Caco-2 (cell line): ENCODE results near the gene ARHGAP15. TPM values are rescaled to one million over a fixed set of nuclear protein-coding genes. Genes with fewer than 3 reads are reported as not detected.

Experiments used
- BruUV-seq: library from RNA; stranded (reverse); fragments of 400-500 nt; replicated peaks from 2 replicates; lab custom pipeline; 2021; lab: Mats Ljungman, UMichigan
- CTCF ChIA-PET: fragments of 300-600 bp; sonication (Branson Sonifier 250); formaldehyde crosslinking; loops from one replicate; lab custom pipeline; 2022; ENCODE audit warnings: antibody characterized with exemption; lab: Charles Lee
- POLR2A ChIA-PET: fragments of 300-600 bp; sonication (Branson Sonifier 250); formaldehyde crosslinking; loops from one replicate; lab custom pipeline; 2022; ENCODE audit warnings: antibody characterized with exemption; lab: Charles Lee
- DNase-seq, 2 experiments: peaks; one replicate each; pipeline versions ENCODE4 v3.0.0 to v3.0.0-alpha.2; 2020 to 2022
- H3K27me3 ChIP-seq: replicated peaks from 2 replicates; pipeline ENCODE4 v1.6.0; 2011; ENCODE audit warnings: low read length; ENCODE audit not compliant: control insufficient read depth, insufficient read depth
- H3K36me3 ChIP-seq: 2 replicates; pipeline ENCODE4 v1.5.1; 2011; ENCODE audit warnings: low read length; ENCODE audit not compliant: control insufficient read depth, insufficient read depth
- H3K4me1 ChIP-seq: fragments of 250-450 bp; sonication (Bioruptor Pico); 2 replicates; pipeline ENCODE4 v1.5.1; 2020; ENCODE audit warnings: mild to moderate bottlenecking
- H3K4me3 ChIP-seq: 2 replicates; pipeline ENCODE4 v1.5.1; 2011; ENCODE audit warnings: low read depth, mild to moderate bottlenecking, control low read depth, low read length
- H3K9me3 ChIP-seq: fragments of 250-450 bp; sonication (Bioruptor Pico); 2 replicates; pipeline ENCODE4 v1.5.1; 2020; ENCODE audit warnings: mild to moderate bottlenecking, moderate library complexity
- H3K27ac Mint-ChIP-seq: one replicate; pipeline ENCODE4 v1.8.0; 2022; ENCODE audit warnings: mixed read lengths; ENCODE audit not compliant: unreplicated experiment
- H3K27me3 Mint-ChIP-seq: one replicate; pipeline ENCODE4 v1.8.0; 2022; ENCODE audit warnings: mixed read lengths; ENCODE audit not compliant: insufficient read depth, unreplicated experiment
- H3K36me3 Mint-ChIP-seq: one replicate; pipeline ENCODE4 v1.8.0; 2022; ENCODE audit warnings: mild to moderate bottlenecking, mixed read lengths; ENCODE audit not compliant: insufficient read depth, unreplicated experiment
- H3K4me1 Mint-ChIP-seq: one replicate; pipeline ENCODE4 v1.8.0; 2022; ENCODE audit warnings: low read depth, mixed read lengths; ENCODE audit not compliant: unreplicated experiment
- H3K4me3 Mint-ChIP-seq: one replicate; pipeline ENCODE4 v1.8.0; 2022; ENCODE audit warnings: mild to moderate bottlenecking, moderate library complexity, mixed read lengths; ENCODE audit not compliant: unreplicated experiment
- H3K9me3 Mint-ChIP-seq: one replicate; pipeline ENCODE4 v1.8.0; 2022; ENCODE audit warnings: mixed read lengths; ENCODE audit not compliant: unreplicated experiment
- intact Hi-C: fragments of 100-400 bp; cut with micrococcal nuclease; formaldehyde crosslinking; loops from one replicate; pipeline ENCODE4 v1.10.0; 2022; ENCODE audit not compliant: unreplicated experiment
- total RNA-seq: library from RNA; stranded (reverse); gene quantifications from 2 replicates; pipeline ENCODE4 v1.2.3, GENCODE V29; 2022
- TF ChIP-seq, protein P1 (sequence below), 2 experiments: fragments of 200-600 bp in 1 of 2; IDR thresholded peaks; 1 replicate in 1 of 2; 2 replicates in 1 of 2; pipeline versions ENCODE4 v1.5.1 to v1.8.0; 2011 to 2022; ENCODE audit warnings: antibody characterized with exemption in 1 of 2, control low read depth in 1 of 2, inconsistent platforms in 1 of 2, low read depth in 1 of 2, low read length in 1 of 2, mild to moderate bottlenecking in 1 of 2, moderate library complexity in 1 of 2; ENCODE audit not compliant: insufficient read depth in 1 of 2, severe bottlenecking in 1 of 2, unreplicated experiment in 1 of 2

Gene ARHGAP15
- total RNA-seq, 1 experiment from 2014 or later: not detected

DNA sequence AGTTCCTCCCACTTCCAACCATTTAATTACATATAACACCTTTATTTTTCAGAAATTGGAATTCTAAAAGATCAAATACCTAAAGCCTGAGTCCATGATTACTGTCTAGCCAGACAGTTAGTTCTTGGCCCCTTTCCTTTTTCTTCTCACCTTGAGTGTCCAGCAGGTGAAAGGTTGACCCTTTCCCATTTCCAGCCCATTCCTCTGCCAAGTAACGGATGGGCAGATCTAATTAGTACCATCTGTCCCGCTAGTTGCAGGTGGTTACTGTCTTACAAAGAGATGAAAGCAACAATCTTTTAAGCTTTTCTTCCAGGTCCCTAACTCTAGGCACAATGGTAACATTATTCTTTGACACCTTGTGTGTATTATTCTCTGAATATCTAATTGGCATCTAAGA lies 506.7 kb downstream of the ARHGAP15 start:
- Mint-ChIP-seq H3K9me3 (no peaks in the 10 kb centered on the region), H3K36me3 (no peaks in the 10 kb centered on the region), H3K27me3 (peaks cover 7% of the 10 kb centered on the region), H3K27ac (no peak overlapping the region), H3K4me1 (no peaks in the 10 kb centered on the region), H3K4me3 (no peak overlapping the region)
- intact Hi-C loops: no loop called here
- H3K4me3 ChIP-seq: no peak overlapping the region
- H3K27me3 ChIP-seq: no peaks in the 10 kb centered on the region
- ChIA-PET POLR2A (no interaction called here), CTCF (no interaction called here)
- H3K4me1 ChIP-seq: no peaks in the 10 kb centered on the region
- no TSS peak for BruUV-seq
- H3K9me3 ChIP-seq: no peaks in the 10 kb centered on the region
- TF ChIP-seq, protein P1, sequence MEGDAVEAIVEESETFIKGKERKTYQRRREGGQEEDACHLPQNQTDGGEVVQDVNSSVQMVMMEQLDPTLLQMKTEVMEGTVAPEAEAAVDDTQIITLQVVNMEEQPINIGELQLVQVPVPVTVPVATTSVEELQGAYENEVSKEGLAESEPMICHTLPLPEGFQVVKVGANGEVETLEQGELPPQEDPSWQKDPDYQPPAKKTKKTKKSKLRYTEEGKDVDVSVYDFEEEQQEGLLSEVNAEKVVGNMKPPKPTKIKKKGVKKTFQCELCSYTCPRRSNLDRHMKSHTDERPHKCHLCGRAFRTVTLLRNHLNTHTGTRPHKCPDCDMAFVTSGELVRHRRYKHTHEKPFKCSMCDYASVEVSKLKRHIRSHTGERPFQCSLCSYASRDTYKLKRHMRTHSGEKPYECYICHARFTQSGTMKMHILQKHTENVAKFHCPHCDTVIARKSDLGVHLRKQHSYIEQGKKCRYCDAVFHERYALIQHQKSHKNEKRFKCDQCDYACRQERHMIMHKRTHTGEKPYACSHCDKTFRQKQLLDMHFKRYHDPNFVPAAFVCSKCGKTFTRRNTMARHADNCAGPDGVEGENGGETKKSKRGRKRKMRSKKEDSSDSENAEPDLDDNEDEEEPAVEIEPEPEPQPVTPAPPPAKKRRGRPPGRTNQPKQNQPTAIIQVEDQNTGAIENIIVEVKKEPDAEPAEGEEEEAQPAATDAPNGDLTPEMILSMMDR (IDR thresholded peaks at IDR 0.05; ENCODE audit: insufficient read depth in 1 of 2, low read depth in 1 of 2, low read length in 1 of 2, severe bottlenecking in 1 of 2, unreplicated experiment in 1 of 2): no peak
- DNase-seq: no peak
- no peaks in the 10 kb centered on the region for H3K36me3 ChIP-seq

DNA sequence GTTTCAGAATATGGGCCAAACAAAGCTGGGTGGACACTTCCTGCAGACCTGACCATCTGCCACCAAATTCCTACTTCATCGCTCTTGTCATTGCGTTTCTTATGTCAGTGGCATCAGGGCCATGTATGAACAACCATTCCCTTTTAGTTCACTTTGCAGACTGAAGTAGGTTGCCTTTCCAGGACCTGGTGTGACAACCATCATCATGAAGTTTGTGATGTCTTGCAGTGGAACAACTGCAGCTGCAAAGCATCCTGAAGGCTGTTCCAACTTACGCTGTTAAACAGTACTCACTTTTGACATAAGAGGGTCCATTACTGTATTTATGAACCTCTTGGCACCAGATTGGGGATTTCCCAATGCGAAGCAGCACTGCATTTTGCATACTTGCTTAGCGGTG lies 511.6 kb downstream of the ARHGAP15 start:
- Mint-ChIP-seq H3K4me1 (no peaks in the 10 kb centered on the region), H3K27ac (no peak overlapping the region), H3K36me3 (no peaks in the 10 kb centered on the region), H3K27me3 (peaks cover 4% of the 10 kb centered on the region), H3K9me3 (no peaks in the 10 kb centered on the region), H3K4me3 (no peak overlapping the region)
- Histone ChIP-seq H3K4me1 (no peaks in the 10 kb centered on the region), H3K27me3 (no peaks in the 10 kb centered on the region), H3K4me3 (no peak overlapping the region), H3K9me3 (no peaks in the 10 kb centered on the region), H3K36me3 (no peaks in the 10 kb centered on the region)
- TF ChIP-seq, protein P1 (IDR thresholded peaks at IDR 0.05; ENCODE audit: insufficient read depth in 1 of 2, low read depth in 1 of 2, low read length in 1 of 2, severe bottlenecking in 1 of 2, unreplicated experiment in 1 of 2): no peak
- ChIA-PET CTCF (no interaction called here), POLR2A (no interaction called here)
- intact Hi-C loops: no loop called here
- DNase-seq: no peak
- no TSS peak for BruUV-seq

DNA sequence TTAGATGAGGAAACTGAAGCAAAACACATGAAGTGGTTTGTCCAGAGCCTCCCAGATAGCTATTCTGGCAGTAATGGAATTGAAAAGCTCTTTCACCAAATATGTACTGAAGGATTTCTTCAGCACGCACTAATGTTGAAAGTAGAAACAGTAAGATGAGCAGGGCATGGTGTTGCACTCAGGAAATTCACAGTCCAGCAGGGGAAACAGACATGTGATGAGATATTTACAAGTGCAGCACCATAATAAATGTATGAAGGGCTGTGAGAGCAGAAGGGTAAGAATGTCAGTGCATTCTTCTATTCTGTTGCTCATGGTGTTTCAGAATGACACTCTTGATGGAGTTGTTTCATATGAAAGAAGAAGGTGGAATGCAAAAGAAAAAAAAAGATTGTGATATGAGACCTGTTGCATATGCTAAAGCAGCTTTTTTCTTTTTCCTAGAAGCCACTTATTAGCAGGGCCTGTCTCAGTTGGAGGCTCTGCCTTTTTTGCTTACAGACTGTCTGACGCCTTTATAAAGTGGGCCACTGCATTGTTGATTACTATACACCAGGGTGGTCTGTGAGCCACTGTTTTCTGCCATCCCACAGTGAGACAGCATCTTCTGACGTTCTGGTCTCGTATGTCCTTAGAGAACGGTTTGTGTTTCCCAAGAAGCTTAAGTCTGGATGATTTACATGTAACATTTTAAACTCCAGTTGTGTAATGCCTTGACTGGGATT lies 516.9 kb downstream of the ARHGAP15 start:
- ChIA-PET CTCF (no interaction called here), POLR2A (no interaction called here)
- H3K36me3 Mint-ChIP-seq: no peaks in the 10 kb centered on the region
- DNase-seq: no peak
- H3K27ac Mint-ChIP-seq: no peak overlapping the region
- H3K27me3 ChIP-seq: no peaks in the 10 kb centered on the region
- no peaks in the 10 kb centered on the region for H3K36me3 ChIP-seq
- H3K9me3 ChIP-seq: no peaks in the 10 kb centered on the region
- no peaks in the 10 kb centered on the region for H3K9me3 Mint-ChIP-seq
- H3K27me3 Mint-ChIP-seq: peaks cover 6% of the 10 kb centered on the region
- TF ChIP-seq, protein P1 (IDR thresholded peaks at IDR 0.05; ENCODE audit: insufficient read depth in 1 of 2, low read depth in 1 of 2, low read length in 1 of 2, severe bottlenecking in 1 of 2, unreplicated experiment in 1 of 2): no peak
- no peaks in the 10 kb centered on the region for H3K4me1 ChIP-seq
- no peak overlapping the region for H3K4me3 Mint-ChIP-seq
- no peaks in the 10 kb centered on the region for H3K4me1 Mint-ChIP-seq
- BruUV-seq: no TSS peak
- no peak overlapping the region for H3K4me3 ChIP-seq
- intact Hi-C loops: no loop called here
